Fibroblast of pulmonary artery (primary cell): ENCODE results near the gene PRKAR2A.
A peak's percentile ranks its signal among the peaks of the same experiment; 100 is the strongest.
"Not testable (repeated sequence)": the region's sequence is repeated elsewhere in the genome, so short reads cannot be mapped to it uniquely, and the experiment has no call there.

Experiments used
- DNase-seq: peaks from one replicate; pipeline ENCODE4 v3.0.0-alpha.2; 2010; ENCODE audit warnings: low read depth
- H3K4me3 ChIP-seq: replicated peaks from 2 replicates; pipeline ENCODE4 v1.5.1; 2011; ENCODE audit warnings: low read depth, mild to moderate bottlenecking, control low read depth, low read length, moderate library complexity
- CTCF ChIP-seq: IDR thresholded peaks from 2 replicates; pipeline ENCODE4 v1.5.1; 2011; ENCODE audit warnings: mild to moderate bottlenecking, control low read depth, low read length, inconsistent platforms; ENCODE audit errors: missing control alignments

Gene PRKAR2A

DNA sequence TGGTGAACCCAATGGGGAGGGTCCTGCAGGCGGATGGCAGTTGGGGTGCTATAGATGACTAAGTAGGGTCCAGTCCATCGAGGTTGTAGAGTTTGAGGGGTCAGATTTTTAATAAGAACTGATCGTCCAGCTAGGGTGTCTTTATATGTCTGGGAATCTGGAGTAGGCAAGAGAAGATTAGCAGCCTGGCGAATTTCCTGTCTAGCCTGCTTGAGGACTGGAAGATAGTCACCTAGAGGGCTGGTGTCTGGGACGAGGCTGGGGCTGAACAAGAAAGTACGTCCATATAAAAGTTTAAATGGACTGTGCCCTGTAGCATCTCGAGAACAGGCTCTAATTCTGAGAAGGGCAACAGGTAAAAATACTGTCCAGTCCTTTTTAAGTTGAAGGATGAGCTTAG lies 123.9 kb downstream of the PRKAR2A start:
- H3K4me3 ChIP-seq = no peak overlapping the region
- no peak for DNase-seq
- no peak for TF ChIP-seq CTCF

GRCh38 chr3:48723293-48723692 lies 124.4 kb downstream of the PRKAR2A start:
- not testable (repeated sequence) for DNase-seq, H3K4me3 ChIP-seq

DNA sequence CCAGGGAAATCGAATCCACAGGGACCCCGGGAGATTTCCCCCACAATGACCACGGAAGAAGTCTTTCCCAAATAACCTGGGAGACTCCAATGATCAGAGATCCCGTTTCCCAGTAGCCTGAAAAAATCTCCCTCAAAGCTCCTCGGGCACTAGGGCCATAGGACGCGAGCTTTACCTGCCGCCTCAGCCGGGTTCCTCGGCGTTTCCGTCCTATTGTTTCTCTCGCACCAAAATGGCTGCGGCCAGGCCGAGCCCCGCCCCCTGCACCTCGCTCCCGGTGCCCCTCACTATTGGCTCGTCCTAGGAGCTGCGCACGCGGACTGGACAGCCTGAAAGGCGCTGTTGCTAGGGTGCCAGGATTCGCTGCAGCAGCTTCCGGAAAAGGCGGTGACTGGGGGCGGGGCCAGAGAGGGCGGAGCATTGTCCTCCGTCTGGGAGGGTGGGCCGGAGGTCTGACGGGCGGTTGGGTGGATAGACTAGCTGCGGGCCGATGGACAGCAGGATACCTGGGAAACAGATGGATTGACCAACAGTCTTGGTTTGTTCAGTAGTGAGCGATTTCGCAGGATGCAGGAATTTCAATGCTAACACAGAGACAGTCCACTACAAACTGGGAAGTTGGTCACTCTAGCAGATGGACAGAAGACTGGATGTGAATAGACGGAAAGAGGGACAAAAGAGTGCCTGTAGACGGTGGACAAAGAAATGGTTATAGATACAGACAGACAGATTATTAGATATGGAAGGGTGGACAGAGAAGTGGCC lies 130.5 kb downstream of the PRKAR2A start, which contains the start of gene IP6K2:
IP6K2 (minus strand) TSS at position 240 of the 765 bp plus-strand sequence. CDS start 21,930 bp downstream, outside the sequence.
- peak; percentile 98 for DNase-seq
- no peak for TF ChIP-seq CTCF

GRCh38 chr3:48716508-48716981 lies 131.1 kb downstream of the PRKAR2A start:
- TF ChIP-seq CTCF = no peak
- no peak for DNase-seq
- peak overlapping the region; percentile 100 for H3K4me3 ChIP-seq

More for the DNA sequence above, 130.5 kb downstream of the PRKAR2A start, which contains the start of gene IP6K2:
- H3K4me3 ChIP-seq = peak within 1 kb of the TSS; percentile 100

- peak; percentile 54 for DNase-seq
- peak overlapping the region; percentile 100 for H3K4me3 ChIP-seq
- no peak for TF ChIP-seq CTCF
These were observed 132.4 kb downstream of the PRKAR2A start for GRCh38 chr3:48715174-48715800.

DNA sequence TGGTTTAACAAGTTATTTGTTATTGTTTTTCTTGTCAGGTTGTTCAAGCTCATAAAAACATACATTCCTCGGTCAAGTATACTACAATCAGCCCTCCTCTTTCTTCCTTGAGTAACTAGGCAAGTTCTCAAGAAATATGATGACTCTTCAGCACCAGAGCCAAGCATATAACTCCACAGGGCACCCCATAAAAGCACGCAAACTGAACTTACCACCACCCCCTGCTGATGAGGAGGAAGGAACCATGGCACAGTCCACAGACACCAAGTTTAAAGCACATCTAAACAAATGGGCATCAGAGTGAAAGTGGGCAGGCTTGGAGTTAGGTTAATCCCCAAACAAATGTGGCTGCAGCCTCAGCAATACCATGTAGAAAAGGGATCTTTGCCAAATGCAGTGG lies 135.9 kb downstream of the PRKAR2A start:
- H3K4me3 ChIP-seq = no peak overlapping the region
- TF ChIP-seq CTCF = no peak

DNA sequence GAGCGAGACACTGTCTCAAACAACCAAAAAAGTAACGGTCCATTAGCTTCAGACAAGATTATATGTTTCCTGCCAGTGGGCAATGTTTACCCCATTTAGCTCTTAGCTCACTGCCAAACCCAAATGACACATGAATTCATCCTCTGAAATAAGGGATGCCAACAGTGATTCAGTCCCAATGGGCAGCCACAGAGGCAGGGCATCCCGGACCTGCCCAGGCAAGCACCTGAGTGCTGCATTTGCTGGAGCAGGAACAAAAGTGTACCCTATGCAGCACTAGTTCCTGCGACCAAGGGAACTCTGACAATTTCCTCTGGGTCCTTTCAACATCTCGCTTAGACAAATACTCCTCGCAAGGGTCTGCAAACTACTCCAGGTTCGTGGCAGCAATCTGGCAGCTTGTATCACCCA lies 138.6 kb downstream of the PRKAR2A start:
- H3K4me3 ChIP-seq = no peak overlapping the region
- DNase-seq = no peak
- TF ChIP-seq CTCF = no peak

More for the DNA sequence above, 135.9 kb downstream of the PRKAR2A start:
- no peak for DNase-seq
